B cell (primary cell): ENCODE measurements around the gene SPRYD3. TPM values are rescaled to one million over a fixed set of nuclear protein-coding genes. Genes with fewer than 3 reads are reported as not detected.
A peak's percentile ranks its signal among the peaks of the same experiment; 100 is the strongest.

Experiments used
- ATAC-seq: fragments of 200-7000 bp; cut with Tn5 transposase; one replicate; pipeline ENCODE4 v1.10.0; 2021; ENCODE audit warnings: low read depth, mild to moderate bottlenecking, moderate number of reproducible peaks, moderate library complexity
- CTCF ChIA-PET: fragments of 350-600 bp; sonication (Branson Sonifier 250); formaldehyde crosslinking; loops from one replicate; lab custom pipeline; 2021; ENCODE audit warnings: antibody characterized with exemption, inconsistent platforms; lab: Charles Lee
- POLR2A ChIA-PET: fragments of 350-600 bp; sonication (Branson Sonifier 250); formaldehyde crosslinking; loops from one replicate; lab custom pipeline; 2021; ENCODE audit warnings: antibody characterized with exemption; lab: Charles Lee
- DNase-seq: peaks from one replicate; pipeline ENCODE4 v3.0.0; 2013
- H2AFZ ChIP-seq: 2 replicates; pipeline ENCODE4 v1.6.1; 2012; ENCODE audit warnings: mild to moderate bottlenecking, low read depth, low read length; ENCODE audit not compliant: insufficient read depth, poor library complexity, severe bottlenecking
- H3K27ac ChIP-seq, 2 donors: 1 replicate in 1 of 2; 2 replicates in 1 of 2; pipeline ENCODE4 v1.5.1; 2012 to 2013; ENCODE audit warnings: low read length in 2 of 2, mild to moderate bottlenecking in 2 of 2, moderate library complexity in 1 of 2
- H3K27me3 ChIP-seq, 4 experiments: fragments of 200-600 bp in 1 of 4; sonication (generic) in 1 of 4; replicated peaks in 1 of 4; 1 replicate in 2 of 4; 2 replicates in 2 of 4; pipeline versions ENCODE4 v1.6.1 to v1.7.0; 2013 to 2016; ENCODE audit warnings: low read length in 3 of 4, mild to moderate bottlenecking in 2 of 4, mixed read lengths in 1 of 4, moderate library complexity in 1 of 4; ENCODE audit not compliant: insufficient read depth in 4 of 4, control insufficient read depth in 3 of 4; ENCODE audit errors: control extremely low read depth in 1 of 4
- H3K36me3 ChIP-seq, 2 experiments: replicated peaks in 1 of 2; 1 replicate in 1 of 2; 2 replicates in 1 of 2; pipeline versions ENCODE4 v1.6.1 to v1.7.1; 2013; ENCODE audit warnings: low read length in 1 of 2; ENCODE audit not compliant: insufficient read depth in 2 of 2, control insufficient read depth in 1 of 2; ENCODE audit errors: control extremely low read depth in 1 of 2, extremely low read depth in 1 of 2
- H3K4me1 ChIP-seq, 2 donors: fragments of 200-600 bp in 1 of 2; sonication (generic) in 1 of 2; 1 replicate in 1 of 2; 2 replicates in 1 of 2; pipeline versions ENCODE4 v1.5.1 to v1.6.1; 2013 to 2017; ENCODE audit warnings: low read length in 2 of 2; ENCODE audit not compliant: control insufficient read depth in 2 of 2, insufficient read depth in 2 of 2
- H3K4me2 ChIP-seq: replicated peaks from 2 replicates; pipeline ENCODE3; 2012; ENCODE audit warnings: mild to moderate bottlenecking, low read depth, low read length; ENCODE audit not compliant: poor library complexity, severe bottlenecking
- H3K4me3 ChIP-seq, 5 experiments: fragments of 200-600 bp in 1 of 5; sonication (generic) in 1 of 5; 1 replicate in 3 of 5; 2 replicates in 2 of 5; pipeline versions ENCODE4 v1.5.1 to v1.7.0; 2011 to 2016; ENCODE audit warnings: low read length in 4 of 5, mild to moderate bottlenecking in 4 of 5, low read depth in 2 of 5, control low read depth in 1 of 5, moderate library complexity in 1 of 5; ENCODE audit not compliant: insufficient read depth in 1 of 5; ENCODE audit errors: control extremely low read depth in 1 of 5, extremely low read depth in 1 of 5
- H3K79me2 ChIP-seq: fragments of 200-600 bp; sonication (generic); one replicate; pipeline ENCODE4 v1.6.0; 2016; ENCODE audit warnings: low read length; ENCODE audit not compliant: control insufficient read depth, insufficient read depth
- H3K9ac ChIP-seq: fragments of 200-600 bp; sonication (generic); 2 replicates; pipeline ENCODE4 v1.6.1; 2017; ENCODE audit warnings: mild to moderate bottlenecking, low read length, moderate library complexity
- H3K9me3 ChIP-seq, 3 donors: one replicate each; pipeline versions ENCODE4 v1.6.1 to v1.7.1; 2013; ENCODE audit warnings: low read length in 2 of 3; ENCODE audit not compliant: control insufficient read depth in 2 of 3, insufficient read depth in 1 of 3; ENCODE audit errors: control extremely low read depth in 1 of 3
- H4K20me1 ChIP-seq: 2 replicates; pipeline ENCODE4 v1.6.0; 2012; ENCODE audit warnings: mild to moderate bottlenecking, low read length; ENCODE audit not compliant: insufficient read depth, control insufficient read depth, poor library complexity, severe bottlenecking
- H3K27ac Mint-ChIP-seq: one replicate; pipeline ENCODE4 v1.8.0; 2021; ENCODE audit warnings: mixed read lengths
- H3K27me3 Mint-ChIP-seq: one replicate; pipeline ENCODE4 v1.8.0; 2021; ENCODE audit warnings: mixed read lengths
- H3K4me1 Mint-ChIP-seq: one replicate; pipeline ENCODE4 v1.8.0; 2021; ENCODE audit warnings: mixed read lengths
- H3K4me3 Mint-ChIP-seq: one replicate; pipeline ENCODE4 v1.8.0; 2021; ENCODE audit warnings: mixed read lengths
- H3K9me3 Mint-ChIP-seq: one replicate; pipeline ENCODE4 v1.8.0; 2022; ENCODE audit warnings: mixed read lengths; ENCODE audit not compliant: insufficient read depth
- CTCF ChIP-seq: fragments of 200-600 bp; IDR thresholded peaks from one replicate; pipeline ENCODE4 v1.8.0; 2022; ENCODE audit warnings: antibody characterized with exemption, mild to moderate bottlenecking
- EZH2 ChIP-seq: IDR thresholded peaks from 2 replicates; pipeline ENCODE4 v1.6.1; 2012; ENCODE audit warnings: borderline replicate concordance, low read depth, mild to moderate bottlenecking, moderate library complexity, low read length; ENCODE audit not compliant: insufficient read depth, poor library complexity, severe bottlenecking
- WGBS: methylation state at CpG from one replicate; pipeline ENCODE4 v1.1.5; 2013; ENCODE audit warnings: missing lambda C conversion rate; ENCODE audit not compliant: insufficient coverage; 5-methylcytosine and 5-hydroxymethylcytosine counted together
- intact Hi-C: fragments of 100-400 bp; cut with micrococcal nuclease; formaldehyde crosslinking; loops from one replicate; pipeline ENCODE4 v1.10.0; 2022
- polyA plus RNA-seq: library from polyadenylated mRNA; depleted of rRNA; stranded (reverse); fragments of >200 nt; gene quantifications from 2 replicates; pipeline ENCODE4 v1.2.3, GENCODE V29; 2012
- total RNA-seq, 2 donors: library from RNA; stranded (reverse); fragments of 120-200 nt in 1 of 2; gene quantifications; 1 replicate in 1 of 2; 2 replicates in 1 of 2; pipeline versions ENCODE4 v1.2.3 to v1.2.4, GENCODE V29; 2013 to 2022

SPRYD3 gene
- total and polyA plus RNA-seq, 2 donors (not counting 1 experiment from before 2014, with no cell fraction given): 15.9 to 43.3 TPM

DNA sequence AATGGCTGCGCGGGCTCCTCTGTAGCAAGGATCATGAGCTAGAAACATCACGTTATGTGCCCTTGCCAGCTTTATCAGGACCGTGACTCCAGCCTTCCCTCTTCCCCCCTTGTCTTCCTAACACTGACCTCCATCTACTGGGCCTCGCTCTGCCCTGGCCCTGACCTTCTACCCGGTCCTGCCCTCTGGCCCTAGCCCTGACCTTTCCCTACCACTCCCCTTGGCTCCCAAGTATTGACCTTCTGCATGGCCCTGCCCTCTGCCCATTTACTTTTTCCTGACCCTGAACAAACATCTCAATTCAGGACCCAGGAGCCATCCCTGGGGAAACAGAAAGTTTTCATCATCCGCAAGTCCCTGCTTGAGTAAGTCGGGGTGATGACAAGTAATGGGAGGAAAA lies 26.1 kb upstream of the SPRYD3 start:
- H3K4me2 ChIP-seq: no peak overlapping the region
- H3K36me3 ChIP-seq: no peaks in the 10 kb centered on the region
- intact Hi-C loops: no loop called here
- Mint-ChIP-seq H3K9me3 (no peaks in the 10 kb centered on the region), H3K27me3 (peaks cover 3% of the 10 kb centered on the region), H3K4me3 (no peak overlapping the region), H3K4me1 (peaks cover 14% of the 10 kb centered on the region), H3K27ac (no peak overlapping the region)
- 98% methylated on average over 8 of the region's 8 CpGs for WGBS
- H3K9ac ChIP-seq: no peak overlapping the region
- H4K20me1 ChIP-seq: no peaks in the 10 kb centered on the region
- H3K4me1 ChIP-seq: peaks cover 19 to 25% of the 10 kb centered on the region in 2 donors
- TF ChIP-seq EZH2 (no peak), CTCF (no peak)
- no peaks in the 10 kb centered on the region for H3K27me3 ChIP-seq
- POLR2A ChIA-PET: no interaction called here
- CTCF ChIA-PET: no interaction called here
- no peaks in the 10 kb centered on the region for H3K9me3 ChIP-seq
- H2AFZ ChIP-seq: no peak overlapping the region
- H3K79me2 ChIP-seq: no peaks in the 10 kb centered on the region
- no peak for ATAC-seq
- DNase-seq: no peak
- H3K27ac ChIP-seq: no peak overlapping the region
- H3K4me3 ChIP-seq: no peak overlapping the region

- Histone ChIP-seq H3K9ac (no peak overlapping the region), H3K4me3 (no peak overlapping the region), H2AFZ (peak overlapping the region; percentile 8), H4K20me1 (no peaks in the 10 kb centered on the region), H3K9me3 (no peaks in the 10 kb centered on the region), H3K27ac (no peak overlapping the region), H3K36me3 (no peaks in the 10 kb centered on the region), H3K27me3 (no peaks in the 10 kb centered on the region), H3K79me2 (no peaks in the 10 kb centered on the region), H3K4me2 (peak overlapping the region; percentile 26), H3K4me1 (peaks cover 22 to 30% of the 10 kb centered on the region in 2 donors)
- Mint-ChIP-seq H3K27me3 (peaks cover 3% of the 10 kb centered on the region), H3K4me3 (no peak overlapping the region), H3K9me3 (no peaks in the 10 kb centered on the region), H3K4me1 (peaks cover 20% of the 10 kb centered on the region), H3K27ac (peak overlapping the region; percentile 38)
- ATAC-seq (peak; percentile 25), DNase-seq (peak; percentile 45)
- TF ChIP-seq CTCF (no peak), EZH2 (no peak)
- ChIA-PET POLR2A (no interaction called here), CTCF (interaction anchor here (0.5 to 13.1 kb wide), 3 partner anchors 14 to 55 kb away, joined by 3 to 344 read pairs (median 5); no protein-coding TSS in a partner anchor)
- intact Hi-C loops: no loop called here
- no CpG with 5 or more reads among the region's 3 CpGs for WGBS
Measured at GRCh38 chr12:53103860-53104305, 24.7 kb upstream of the SPRYD3 start.
